ENCODE measurements around the gene RTN4R. TPM values are rescaled to one million over a fixed set of nuclear protein-coding genes. Genes with fewer than 3 reads are reported as not detected.

The RTN4R gene
- total and polyA plus RNA-seq, 3 donors from 2014 or later, result 2.1 to 6.1 (median 5.1) TPM

DNA sequence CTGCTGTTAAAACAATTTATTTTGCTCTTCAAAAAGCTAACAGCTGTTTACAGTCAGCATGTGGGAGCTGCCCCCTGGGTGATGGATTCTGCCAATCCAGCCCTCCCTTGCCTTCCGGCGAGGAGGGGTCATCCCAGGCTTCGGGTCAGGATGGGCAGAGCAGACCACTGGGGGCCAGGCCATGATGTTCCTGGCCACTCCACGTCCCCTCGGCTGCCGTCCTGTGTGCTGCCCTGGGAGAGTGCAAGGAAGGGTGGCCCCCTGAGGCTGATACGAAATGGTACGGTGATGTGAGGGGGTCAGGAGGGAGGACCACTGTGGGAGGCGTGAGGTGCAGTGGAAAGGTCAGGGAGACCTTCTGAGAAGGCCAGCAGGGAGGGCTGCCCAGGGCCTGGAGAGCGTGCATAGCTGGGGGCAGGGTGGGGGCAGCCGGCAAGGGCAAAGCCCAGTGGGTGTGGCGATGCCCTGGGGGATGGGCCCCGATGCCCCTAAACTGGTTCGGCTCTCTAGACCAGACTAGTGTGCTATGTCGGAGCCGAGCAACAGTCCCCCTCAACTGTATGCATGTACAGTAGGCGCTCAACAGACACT lies 41.3 kb downstream of the RTN4R start:
- TF ChIP-seq, protein P1, sequence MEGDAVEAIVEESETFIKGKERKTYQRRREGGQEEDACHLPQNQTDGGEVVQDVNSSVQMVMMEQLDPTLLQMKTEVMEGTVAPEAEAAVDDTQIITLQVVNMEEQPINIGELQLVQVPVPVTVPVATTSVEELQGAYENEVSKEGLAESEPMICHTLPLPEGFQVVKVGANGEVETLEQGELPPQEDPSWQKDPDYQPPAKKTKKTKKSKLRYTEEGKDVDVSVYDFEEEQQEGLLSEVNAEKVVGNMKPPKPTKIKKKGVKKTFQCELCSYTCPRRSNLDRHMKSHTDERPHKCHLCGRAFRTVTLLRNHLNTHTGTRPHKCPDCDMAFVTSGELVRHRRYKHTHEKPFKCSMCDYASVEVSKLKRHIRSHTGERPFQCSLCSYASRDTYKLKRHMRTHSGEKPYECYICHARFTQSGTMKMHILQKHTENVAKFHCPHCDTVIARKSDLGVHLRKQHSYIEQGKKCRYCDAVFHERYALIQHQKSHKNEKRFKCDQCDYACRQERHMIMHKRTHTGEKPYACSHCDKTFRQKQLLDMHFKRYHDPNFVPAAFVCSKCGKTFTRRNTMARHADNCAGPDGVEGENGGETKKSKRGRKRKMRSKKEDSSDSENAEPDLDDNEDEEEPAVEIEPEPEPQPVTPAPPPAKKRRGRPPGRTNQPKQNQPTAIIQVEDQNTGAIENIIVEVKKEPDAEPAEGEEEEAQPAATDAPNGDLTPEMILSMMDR (IDR thresholded peaks at IDR 0.05), result no peak
- TF ChIP-seq POLR2A (IDR thresholded peaks at IDR 0.05), result no peak
- Histone ChIP-seq H3K4me3 (no peak overlapping the region), H3K27me3 (no peaks in the 10 kb centered on the region), H3K4me1 (peaks cover 4% of the 10 kb centered on the region), H3K36me3 (ENCODE audit: low read depth, missing control alignments) (no peaks in the 10 kb centered on the region), H3K9me3 (no peaks in the 10 kb centered on the region), H3K27ac (no peak overlapping the region)
- intact Hi-C loops (cut with DNase I; ENCODE audit: low total_unique reads), result no loop called here
- 84 to 86% methylated on average over 7 to 17 of the region's 17 CpGs for WGBS, 2 donors
- no peak for DNase-seq

DNA sequence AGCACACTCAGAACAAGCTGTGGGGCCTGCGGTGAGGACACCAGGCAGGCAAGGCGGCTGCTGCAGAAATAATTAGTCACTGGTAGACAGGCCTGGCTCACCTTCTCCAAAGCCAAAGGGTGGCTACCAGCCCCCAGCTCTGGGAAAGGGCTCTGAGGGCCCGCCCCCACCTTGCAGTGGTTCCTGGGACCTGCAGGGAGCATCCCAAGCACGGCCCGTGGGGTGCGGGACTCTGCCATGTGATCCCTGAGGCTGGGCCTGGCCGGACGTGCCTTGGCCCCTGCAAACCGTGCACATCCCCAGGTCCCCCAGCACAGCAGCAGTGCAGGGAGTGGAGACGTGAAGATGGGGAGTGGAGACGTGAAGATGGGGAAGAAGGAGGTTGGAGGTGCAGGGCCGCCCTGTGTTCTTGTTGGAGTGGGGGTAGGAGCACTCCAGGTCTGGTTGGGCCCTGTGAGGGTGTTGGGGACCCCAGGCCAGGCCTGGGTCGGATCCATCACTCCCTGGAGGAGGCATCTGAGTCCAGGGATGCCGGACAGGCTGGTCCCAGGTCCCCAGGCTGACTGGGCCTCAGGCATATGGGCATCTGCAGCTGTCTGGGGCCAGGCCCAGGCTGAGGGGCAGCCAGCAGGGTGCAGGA lies 41.9 kb downstream of the RTN4R start:
- H3K27me3 ChIP-seq, result no peaks in the 10 kb centered on the region
- DNase-seq, result no peak
- TF ChIP-seq, protein P1 (IDR thresholded peaks at IDR 0.05), result no peak
- TF ChIP-seq POLR2A (IDR thresholded peaks at IDR 0.05), result no peak
- H3K9me3 ChIP-seq, result no peaks in the 10 kb centered on the region
- no peak overlapping the region for H3K27ac ChIP-seq
- H3K4me1 ChIP-seq, result peaks cover 4% of the 10 kb centered on the region
- intact Hi-C loops (cut with DNase I; ENCODE audit: low total_unique reads), result no loop called here
- WGBS, 2 donors, result 84 to 93% methylated on average over 7 to 14 of the region's 14 CpGs
- no peaks in the 10 kb centered on the region for H3K36me3 ChIP-seq (ENCODE audit: low read depth, missing control alignments)
- H3K4me3 ChIP-seq, result no peak overlapping the region

DNA sequence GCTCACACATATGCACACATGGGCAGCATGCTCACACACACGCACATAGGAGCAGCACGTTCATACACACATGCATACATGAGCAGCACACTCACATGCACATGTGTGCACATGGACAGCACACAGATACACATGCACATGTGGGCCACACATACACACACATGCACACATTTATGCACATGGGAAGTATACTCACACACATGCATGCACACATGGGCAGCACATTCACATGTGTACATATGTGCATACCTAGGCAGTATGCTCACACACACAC lies 42.5 kb downstream of the RTN4R start:
- Histone ChIP-seq H3K27me3 (no peaks in the 10 kb centered on the region), H3K36me3 (ENCODE audit: low read depth, missing control alignments) (no peaks in the 10 kb centered on the region), H3K27ac (no peak overlapping the region), H3K9me3 (no peaks in the 10 kb centered on the region), H3K4me1 (peaks cover 4% of the 10 kb centered on the region), H3K4me3 (no peak overlapping the region)
- intact Hi-C loops (cut with DNase I; ENCODE audit: low total_unique reads), result no loop called here
- TF ChIP-seq POLR2A (IDR thresholded peaks at IDR 0.05), result no peak
- TF ChIP-seq, protein P1 (IDR thresholded peaks at IDR 0.05), result no peak
- 86 to 90% methylated on average over 2 of the region's 2 CpGs for WGBS, 2 donors
- no peak for DNase-seq

DNA sequence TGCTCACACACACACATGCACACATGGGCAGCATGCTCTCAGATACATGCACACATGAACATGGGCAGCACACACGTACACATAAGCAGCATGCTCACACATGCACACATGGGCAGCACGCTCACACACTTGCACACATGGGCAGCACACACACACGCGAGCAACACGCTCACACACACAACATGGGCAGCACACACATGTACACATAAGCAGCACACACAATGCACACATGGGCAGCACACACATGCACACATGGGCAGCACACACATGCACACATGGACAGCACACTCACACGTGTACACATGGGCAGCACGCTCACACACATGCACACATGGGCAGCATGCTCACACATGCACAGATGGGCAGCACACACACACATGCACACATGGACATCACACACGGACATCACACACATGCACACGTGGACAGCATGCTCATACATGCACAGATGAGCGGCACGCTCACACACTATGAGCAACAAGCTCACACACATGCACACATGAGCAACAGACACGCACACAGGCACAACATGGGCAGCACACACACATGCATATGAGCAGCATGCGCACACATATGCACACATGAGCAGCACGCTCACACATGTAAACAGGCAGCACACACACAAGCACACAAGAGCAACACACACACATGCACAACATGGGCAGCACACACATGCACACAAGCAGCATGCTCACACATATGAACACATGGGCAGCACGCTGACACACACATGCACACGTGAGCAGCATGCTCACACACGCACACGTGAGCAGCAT lies 43.0 kb downstream of the RTN4R start:
- Histone ChIP-seq H3K27me3 (no peaks in the 10 kb centered on the region), H3K9me3 (no peaks in the 10 kb centered on the region), H3K36me3 (ENCODE audit: low read depth, missing control alignments) (no peaks in the 10 kb centered on the region), H3K4me1 (no peaks in the 10 kb centered on the region), H3K4me3 (no peak overlapping the region), H3K27ac (no peak overlapping the region)
- intact Hi-C loops (cut with DNase I; ENCODE audit: low total_unique reads), result no loop called here
- WGBS, 2 donors, result 83 to 84% methylated on average over 12 to 18 of the region's 18 CpGs
- TF ChIP-seq, protein P1 (IDR thresholded peaks at IDR 0.05), result no peak
- no peak for TF ChIP-seq POLR2A (IDR thresholded peaks at IDR 0.05)
- no peak for DNase-seq

Data from testis (tissue), 3 donors.